Stimulated activated naive CD8-positive, alpha-beta T cell treated with anti-CD3 and anti-CD28 coated beads, Interleukin-15, amount 100 ng/mL, for 72 hours (primary cell): ENCODE results near the gene YIPF1.
"Not testable (repeated sequence)": the region's sequence is repeated elsewhere in the genome, so short reads cannot be mapped to it uniquely, and the experiment has no call there.

Source experiments
- ATAC-seq: fragments of 150-1000 bp; cut with Tn5 transposase; 2 replicates; pipeline ENCODE4 v1.10.0; 2021; ENCODE audit warnings: mild to moderate bottlenecking, moderate library complexity
- DNase-seq, 2 donors: peaks; one replicate each; pipeline ENCODE4 v3.0.0; 2021 to 2022
- H3K27ac Mint-ChIP-seq, 2 donors: one replicate each; pipeline ENCODE4 v1.8.0; 2022; ENCODE audit warnings: mild to moderate bottlenecking in 2 of 2, mixed read lengths in 2 of 2, moderate library complexity in 2 of 2
- H3K27me3 Mint-ChIP-seq: one replicate; pipeline ENCODE4 v1.8.0; 2022; ENCODE audit warnings: mixed read lengths
- H3K4me1 Mint-ChIP-seq: one replicate; pipeline ENCODE4 v1.8.0; 2022; ENCODE audit warnings: mild to moderate bottlenecking, mixed read lengths
- H3K4me3 Mint-ChIP-seq, 2 donors: one replicate each; pipeline ENCODE4 v1.8.0; 2022; ENCODE audit warnings: mild to moderate bottlenecking in 2 of 2, mixed read lengths in 2 of 2, moderate library complexity in 1 of 2
- H3K9me3 Mint-ChIP-seq, 2 donors: one replicate each; pipeline ENCODE4 v1.8.0; 2022; ENCODE audit warnings: mixed read lengths in 2 of 2

The YIPF1 gene

GRCh38 chr1:53834776-53835175 is 54.8 kb downstream of the YIPF1 start:
- peaks cover 28% of the 10 kb centered on the region for H3K4me1 Mint-ChIP-seq
- no peak overlapping the region for H3K4me3 Mint-ChIP-seq
- no peak for DNase-seq
- H3K27ac Mint-ChIP-seq: no peak overlapping the region
- ATAC-seq: no peak
- H3K9me3 Mint-ChIP-seq: no peaks in the 10 kb centered on the region
- no peaks in the 10 kb centered on the region for H3K27me3 Mint-ChIP-seq

GRCh38 chr1:53833393-53833792 is 56.2 kb downstream of the YIPF1 start:
- ATAC-seq: no peak
- H3K27ac Mint-ChIP-seq: no peak overlapping the region
- no peaks in the 10 kb centered on the region for H3K27me3 Mint-ChIP-seq
- DNase-seq: no peak
- no peak overlapping the region for H3K4me3 Mint-ChIP-seq
- H3K4me1 Mint-ChIP-seq: peaks cover 21% of the 10 kb centered on the region
- H3K9me3 Mint-ChIP-seq: no peaks in the 10 kb centered on the region

- ATAC-seq (no peak), DNase-seq (no peak)
- Mint-ChIP-seq H3K27me3 (no peaks in the 10 kb centered on the region), H3K4me1 (no peaks in the 10 kb centered on the region), H3K4me3 (no peak overlapping the region), H3K9me3 (no peaks in the 10 kb centered on the region), H3K27ac (no peak overlapping the region)
Measured at GRCh38 chr1:53826367-53826766, 63.2 kb downstream of the YIPF1 start.

DNA sequence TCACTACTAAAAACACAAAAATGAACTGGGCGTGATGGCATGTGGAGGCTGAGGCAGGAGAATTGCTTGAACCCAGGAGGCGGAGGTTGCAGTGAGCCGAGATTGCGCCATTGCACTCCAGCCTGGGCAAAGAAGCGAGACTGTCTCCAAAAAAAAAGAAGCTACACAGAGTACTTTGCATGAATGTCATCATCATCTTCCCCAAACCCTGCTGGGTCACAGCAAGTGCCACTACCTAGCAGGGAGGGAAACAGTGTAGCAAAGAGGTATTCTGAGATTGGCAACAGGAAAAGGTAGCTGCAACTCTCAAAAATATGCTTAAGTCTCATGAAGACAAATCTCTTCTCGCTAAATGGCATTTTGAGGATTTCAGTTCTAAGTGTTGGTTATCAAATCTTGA is 64.3 kb downstream of the YIPF1 start:
- peak overlapping the region in 1 of 2 donors; percentile 76 for H3K27ac Mint-ChIP-seq
- ATAC-seq: no peak

DNA sequence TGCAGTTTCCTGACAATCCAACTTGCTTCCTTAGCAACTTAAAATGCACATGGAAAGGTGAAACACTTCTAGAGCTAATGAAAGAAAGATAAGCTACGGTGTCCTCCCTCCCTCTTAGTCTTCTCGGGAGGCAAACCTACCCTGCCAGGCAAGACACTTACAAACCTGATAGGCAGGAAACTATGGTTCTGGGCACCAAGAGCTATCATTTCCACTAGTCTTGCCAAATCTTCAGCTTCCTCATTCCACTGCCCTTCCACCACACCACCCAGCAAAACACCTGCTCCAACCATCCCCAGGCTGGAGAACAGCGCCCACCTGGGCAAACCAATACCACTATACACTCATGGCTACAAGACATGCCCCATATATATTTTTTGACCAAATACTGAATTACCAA is 66.7 kb downstream of the YIPF1 start:
- DNase-seq (no peak), ATAC-seq (no peak)
- Mint-ChIP-seq H3K4me3 (no peak overlapping the region), H3K9me3 (no peaks in the 10 kb centered on the region), H3K27me3 (no peaks in the 10 kb centered on the region), H3K4me1 (peaks cover 8% of the 10 kb centered on the region), H3K27ac (peak overlapping the region in 1 of 2 donors; percentile 44)

More for the DNA sequence above, 64.3 kb downstream of the YIPF1 start:
- DNase-seq: no peak
- Mint-ChIP-seq H3K4me3 (no peak overlapping the region), H3K9me3 (no peaks in the 10 kb centered on the region), H3K27me3 (no peaks in the 10 kb centered on the region), H3K4me1 (no peaks in the 10 kb centered on the region)

DNA sequence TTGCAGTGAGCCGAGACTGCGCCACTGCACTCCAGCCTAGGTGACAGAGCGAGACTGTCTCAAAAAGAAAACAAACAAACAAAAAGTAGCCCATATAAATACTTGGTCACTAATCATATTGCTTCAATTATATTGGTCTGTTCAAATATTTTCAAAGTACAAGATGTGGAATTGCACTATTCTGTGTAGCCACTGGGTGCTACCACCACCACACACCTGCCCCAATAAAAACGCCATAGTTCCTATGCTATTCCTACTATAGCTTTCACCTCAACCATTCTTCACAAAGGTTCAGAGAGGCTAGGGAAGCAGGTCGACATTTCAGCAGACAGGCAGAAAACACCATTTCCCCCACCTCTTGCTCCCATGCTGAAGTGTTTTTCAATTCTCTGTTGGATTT is 68.2 kb downstream of the YIPF1 start:
- Mint-ChIP-seq H3K9me3 (no peaks in the 10 kb centered on the region), H3K27me3 (no peaks in the 10 kb centered on the region), H3K4me3 (no peak overlapping the region), H3K27ac (no peak overlapping the region), H3K4me1 (peaks cover 8% of the 10 kb centered on the region)
- ATAC-seq: no peak
- DNase-seq: no peak

- Mint-ChIP-seq H3K27me3 (no peaks in the 10 kb centered on the region), H3K9me3 (no peaks in the 10 kb centered on the region), H3K27ac (no peak overlapping the region), H3K4me3 (no peak overlapping the region), H3K4me1 (peaks cover 24% of the 10 kb centered on the region)
- ATAC-seq (no peak), DNase-seq (no peak)
Measured at GRCh38 chr1:53819387-53819786, 70.2 kb downstream of the YIPF1 start.

- H3K27ac Mint-ChIP-seq, DNase-seq, ATAC-seq, H3K9me3 Mint-ChIP-seq, H3K4me3 Mint-ChIP-seq, H3K27me3 Mint-ChIP-seq: not testable (repeated sequence)
- peaks cover 32% of the 10 kb centered on the region for H3K4me1 Mint-ChIP-seq
Measured at GRCh38 chr1:53816584-53816983, 73.0 kb downstream of the YIPF1 start.

GRCh38 chr1:53815484-53815883 is 74.1 kb downstream of the YIPF1 start:
- not testable (repeated sequence) for H3K4me3 Mint-ChIP-seq, H3K27me3 Mint-ChIP-seq, DNase-seq, H3K9me3 Mint-ChIP-seq, ATAC-seq, H3K27ac Mint-ChIP-seq
- H3K4me1 Mint-ChIP-seq: peaks cover 35% of the 10 kb centered on the region

DNA sequence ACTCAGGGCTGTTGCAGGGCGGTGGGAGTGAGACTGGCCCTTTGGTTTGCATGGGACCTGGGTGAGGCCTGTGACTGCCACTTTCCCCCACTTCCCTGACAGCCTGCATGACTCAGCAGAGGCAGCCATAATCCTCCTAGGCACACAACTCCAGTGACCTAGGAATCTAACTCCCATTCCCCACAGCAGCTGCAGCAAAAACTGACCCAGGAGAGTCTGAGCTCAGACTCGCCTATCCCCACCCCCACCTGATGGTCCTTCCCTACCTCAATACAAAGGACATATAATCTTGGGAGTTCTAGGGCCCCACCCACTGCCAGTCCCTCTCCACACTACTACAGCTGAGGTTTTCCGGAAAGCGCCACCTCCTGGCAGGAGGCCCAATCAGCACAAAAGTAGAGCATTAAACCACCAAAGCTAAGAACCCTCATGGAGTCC is 78.2 kb downstream of the YIPF1 start:
- no peaks in the 10 kb centered on the region for H3K27me3 Mint-ChIP-seq
- peaks cover 27% of the 10 kb centered on the region for H3K4me1 Mint-ChIP-seq
- H3K9me3 Mint-ChIP-seq: no peaks in the 10 kb centered on the region
- ATAC-seq (no peak), DNase-seq (peak in 1 of 2 donors; percentile 25)
- H3K4me3 Mint-ChIP-seq: no peak overlapping the region
- peak overlapping the region; percentile 28 to 37 for H3K27ac Mint-ChIP-seq

DNA sequence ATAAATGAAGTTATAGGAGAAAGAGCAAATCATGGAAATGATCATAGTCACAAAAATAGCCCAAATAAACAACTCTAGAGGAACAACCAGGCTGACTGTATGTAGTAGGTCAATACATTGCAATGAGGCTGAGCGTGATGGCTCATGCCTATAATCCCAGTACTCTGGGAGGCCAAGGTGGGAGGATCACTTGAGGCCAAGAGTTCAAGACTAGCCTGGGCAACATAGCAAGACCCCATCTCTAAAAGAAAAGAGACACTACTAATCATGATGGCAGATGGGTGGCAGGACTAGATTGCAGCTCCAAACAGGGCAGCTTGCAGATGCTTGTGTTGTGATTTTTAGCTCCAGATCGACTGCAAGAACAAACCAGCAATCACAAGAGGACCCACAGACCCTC is 79.1 kb downstream of the YIPF1 start:
- DNase-seq: no peak
- no peak for ATAC-seq
- no peak overlapping the region for H3K27ac Mint-ChIP-seq
- peaks cover 23% of the 10 kb centered on the region for H3K4me1 Mint-ChIP-seq
- H3K4me3 Mint-ChIP-seq: no peak overlapping the region
- no peaks in the 10 kb centered on the region for H3K9me3 Mint-ChIP-seq
- no peaks in the 10 kb centered on the region for H3K27me3 Mint-ChIP-seq

DNA sequence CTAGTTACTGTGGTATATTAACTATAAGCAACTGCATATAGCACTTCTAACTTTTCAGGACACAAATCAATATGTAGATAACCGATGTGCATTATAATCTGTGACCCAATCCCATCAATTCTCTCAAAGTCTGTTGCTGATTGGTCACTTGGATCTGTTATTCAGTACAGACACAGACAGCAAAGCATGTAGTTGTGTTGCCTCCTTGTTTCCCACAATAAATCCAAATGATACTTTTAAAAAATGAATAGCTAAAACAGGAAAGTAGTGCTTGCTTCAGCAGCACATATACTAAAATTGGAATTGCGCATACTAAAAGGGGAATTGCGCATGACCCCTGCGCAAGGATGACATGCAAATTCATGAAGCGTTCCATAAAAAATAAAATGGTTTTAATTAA is 79.6 kb downstream of the YIPF1 start:
- Mint-ChIP-seq H3K4me1 (peaks cover 18% of the 10 kb centered on the region), H3K9me3 (no peaks in the 10 kb centered on the region), H3K4me3 (no peak overlapping the region), H3K27me3 (no peaks in the 10 kb centered on the region), H3K27ac (peak overlapping the region in 1 of 2 donors; percentile 7)
- ATAC-seq (no peak), DNase-seq (no peak)

DNA sequence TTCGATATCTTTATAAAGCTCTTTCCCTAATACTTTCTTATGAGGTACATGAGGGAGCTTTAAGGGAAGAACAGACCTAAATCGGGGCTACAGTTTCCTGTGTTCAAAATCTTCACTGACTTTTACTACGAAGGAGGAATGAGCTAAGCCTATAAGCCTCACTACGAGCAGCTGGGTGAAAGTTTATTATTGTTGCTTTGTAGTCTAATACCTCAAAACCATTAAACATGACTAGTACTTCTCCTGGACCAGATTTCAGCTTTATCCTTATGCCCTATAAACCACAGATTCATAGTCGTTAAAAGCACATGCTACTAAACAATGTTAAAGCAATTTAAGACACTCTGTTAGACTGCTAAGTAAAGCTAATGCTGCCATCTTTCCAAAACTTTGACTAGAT is 81.7 kb downstream of the YIPF1 start:
- peaks cover 9% of the 10 kb centered on the region for H3K4me1 Mint-ChIP-seq
- no peak overlapping the region for H3K4me3 Mint-ChIP-seq
- H3K9me3 Mint-ChIP-seq: no peaks in the 10 kb centered on the region
- no peaks in the 10 kb centered on the region for H3K27me3 Mint-ChIP-seq
- ATAC-seq (no peak), DNase-seq (no peak)
- H3K27ac Mint-ChIP-seq: no peak overlapping the region

DNA sequence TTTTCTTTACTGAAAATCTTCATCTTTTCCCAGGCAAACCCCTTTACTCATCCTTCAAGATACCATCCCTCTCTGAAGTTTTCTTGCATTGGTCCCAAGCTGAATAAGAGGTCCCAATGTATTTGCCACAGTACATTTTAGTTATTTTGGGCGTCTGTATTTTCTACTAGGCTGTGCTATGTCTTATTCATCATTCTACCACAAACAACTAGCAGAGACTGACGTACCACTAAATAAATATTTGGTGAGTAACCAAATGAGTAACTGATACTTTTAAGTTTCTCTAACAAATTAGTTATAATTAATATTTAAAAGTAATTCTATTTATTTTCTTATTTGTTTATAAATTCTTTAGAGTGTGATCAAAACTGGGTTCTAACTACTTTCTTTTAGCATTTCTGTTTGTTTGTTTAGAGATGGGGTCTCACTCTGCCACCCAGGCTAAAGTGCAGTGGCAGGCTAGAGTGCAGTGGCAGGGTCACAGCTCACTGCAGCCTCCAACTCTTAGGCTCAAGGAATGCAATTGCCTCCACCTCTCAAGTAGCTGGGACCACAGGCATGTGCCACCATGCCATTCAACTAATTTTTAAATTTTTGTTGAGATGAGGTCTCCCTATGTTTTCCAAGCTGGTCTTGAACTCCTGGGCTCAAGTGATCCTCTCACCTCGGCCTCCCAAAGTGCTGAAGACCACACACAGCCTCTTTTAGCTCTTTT is 84.6 kb downstream of the YIPF1 start:
- no peak for DNase-seq
- no peak for ATAC-seq
- Mint-ChIP-seq H3K27me3 (no peaks in the 10 kb centered on the region), H3K9me3 (no peaks in the 10 kb centered on the region), H3K27ac (no peak overlapping the region), H3K4me3 (no peak overlapping the region), H3K4me1 (no peaks in the 10 kb centered on the region)

- Mint-ChIP-seq H3K4me3 (no peak overlapping the region), H3K4me1 (no peaks in the 10 kb centered on the region), H3K27me3 (no peaks in the 10 kb centered on the region), H3K9me3 (no peaks in the 10 kb centered on the region), H3K27ac (no peak overlapping the region)
- ATAC-seq (no peak), DNase-seq (no peak)
Measured at GRCh38 chr1:53804181-53804580, 85.4 kb downstream of the YIPF1 start.
